Measurements from ENCODE around the gene HOXB13. TPM values are rescaled to one million over a fixed set of nuclear protein-coding genes. Genes with fewer than 3 reads are reported as not detected.

Gene HOXB13
- total and polyA plus RNA-seq, 8 donors, result 0.06 TPM; not detected in 7

GRCh38 chr17:48727415-48728175 is 955 bp downstream of the HOXB13 start:
- ATAC-seq (no peak), FAIRE-seq (no peak), DNase-seq (no peak)
- no peak overlapping the region for H3K27ac ChIP-seq
- no peak overlapping the region for H3K4me3 ChIP-seq
- peaks cover 8 to 78% (median 24%) of the 10 kb centered on the region in 4 donors for H3K27me3 ChIP-seq
- peaks cover 0 to 5% (median 0%) of the 10 kb centered on the region in 3 donors for H3K4me1 ChIP-seq
- no peaks in the 10 kb centered on the region for H3K36me3 ChIP-seq
- 25 to 34% methylated on average over 9 of the region's 9 CpGs for WGBS, 2 donors
- no peak for TF ChIP-seq CTCF (IDR thresholded peaks at IDR 0.05)
- H3K9me3 ChIP-seq, result no peaks in the 10 kb centered on the region
- intact Hi-C loops (cut with DNase I), result loop anchor here in 2 of 3 donors (5.0 to 10.0 kb wide), 3 partner anchors 60 to 307 kb away; no protein-coding TSS in a partner anchor

- H3K36me3 ChIP-seq, result no peaks in the 10 kb centered on the region
- ATAC-seq (no peak), FAIRE-seq (no peak), DNase-seq (no peak)
- intact Hi-C loops (cut with DNase I), result loop anchor here in 2 of 3 donors (5.0 to 10.0 kb wide), 3 partner anchors 60 to 308 kb away; no protein-coding TSS in a partner anchor
- 6 to 7% methylated on average over 20 of the region's 20 CpGs for WGBS, 2 donors
- peaks cover 0 to 5% (median 0%) of the 10 kb centered on the region in 3 donors for H3K4me1 ChIP-seq
- peaks cover 8 to 78% (median 24%) of the 10 kb centered on the region in 4 donors for H3K27me3 ChIP-seq
- no peak overlapping the region for H3K4me3 ChIP-seq
- no peaks in the 10 kb centered on the region for H3K9me3 ChIP-seq
- H3K27ac ChIP-seq, result no peak overlapping the region
- TF ChIP-seq CTCF (IDR thresholded peaks at IDR 0.05), result no peak
Measured at GRCh38 chr17:48726916-48727286, 1.6 kb downstream of the HOXB13 start.

GRCh38 chr17:48726114-48726915 is 2.2 kb downstream of the HOXB13 start:
- intact Hi-C loops (cut with DNase I), result loop anchor here in 2 of 3 donors (5.0 to 10.0 kb wide), 3 partner anchors 61 to 308 kb away; no protein-coding TSS in a partner anchor
- WGBS, 2 donors, result 12% methylated on average over 20 of the region's 20 CpGs
- Histone ChIP-seq H3K4me1 (peaks cover 0 to 5% (median 0%) of the 10 kb centered on the region in 3 donors), H3K4me3 (no peak overlapping the region), H3K27me3 (peaks cover 8 to 81% (median 24%) of the 10 kb centered on the region in 4 donors), H3K9me3 (no peaks in the 10 kb centered on the region), H3K36me3 (no peaks in the 10 kb centered on the region), H3K27ac (no peak overlapping the region)
- no peak for DNase-seq
- no peak for TF ChIP-seq CTCF (IDR thresholded peaks at IDR 0.05)
- no peak for ATAC-seq
- no peak for FAIRE-seq

GRCh38 chr17:48725288-48726064 is 3.1 kb downstream of the HOXB13 start:
- Histone ChIP-seq H3K27me3 (peaks cover 8 to 80% (median 25%) of the 10 kb centered on the region in 4 donors), H3K4me3 (no peak overlapping the region), H3K36me3 (no peaks in the 10 kb centered on the region), H3K4me1 (peaks cover 0 to 5% (median 0%) of the 10 kb centered on the region in 3 donors), H3K27ac (no peak overlapping the region), H3K9me3 (no peaks in the 10 kb centered on the region)
- ATAC-seq, result no peak
- no peak for DNase-seq
- 6% methylated on average over 38 of the region's 38 CpGs for WGBS, 2 donors
- no peak for TF ChIP-seq CTCF (IDR thresholded peaks at IDR 0.05)
- intact Hi-C loops (cut with DNase I), result loop anchor here in 2 of 3 donors (5.0 to 10.0 kb wide), 3 partner anchors 62 to 309 kb away; no protein-coding TSS in a partner anchor
- no peak for FAIRE-seq

Data from pancreas (tissue), 10 donors.